ENCODE results near the gene ASXL1.

The ASXL1 gene

GRCh38 chr20:32484225-32484957 is 126.3 kb downstream of the ASXL1 start:
- 0% methylated on average over 43 to 51 of the region's 74 CpGs for WGBS, 2 experiments (ENCODE audit: insufficient coverage in 2 of 2)
- Histone ChIP-seq H3K9me3 (ENCODE audit: control insufficient read depth, low read length) (no peaks in the 10 kb centered on the region), H3K27ac (ENCODE audit: low read depth, low read length, severe bottlenecking) (peak overlapping the region; percentile 87), H3K4me3 (ENCODE audit: extremely low read depth, insufficient read depth, low read length, poor library complexity, severe bottlenecking) (peak overlapping the region; percentile 84), H3K36me3 (ENCODE audit: control insufficient read depth, insufficient read depth, low read length) (peaks cover 3% of the 10 kb centered on the region), H3K4me1 (ENCODE audit: control insufficient read depth, insufficient read depth, low read length, poor library complexity, severe bottlenecking) (peaks cover 34% of the 10 kb centered on the region)

DNA sequence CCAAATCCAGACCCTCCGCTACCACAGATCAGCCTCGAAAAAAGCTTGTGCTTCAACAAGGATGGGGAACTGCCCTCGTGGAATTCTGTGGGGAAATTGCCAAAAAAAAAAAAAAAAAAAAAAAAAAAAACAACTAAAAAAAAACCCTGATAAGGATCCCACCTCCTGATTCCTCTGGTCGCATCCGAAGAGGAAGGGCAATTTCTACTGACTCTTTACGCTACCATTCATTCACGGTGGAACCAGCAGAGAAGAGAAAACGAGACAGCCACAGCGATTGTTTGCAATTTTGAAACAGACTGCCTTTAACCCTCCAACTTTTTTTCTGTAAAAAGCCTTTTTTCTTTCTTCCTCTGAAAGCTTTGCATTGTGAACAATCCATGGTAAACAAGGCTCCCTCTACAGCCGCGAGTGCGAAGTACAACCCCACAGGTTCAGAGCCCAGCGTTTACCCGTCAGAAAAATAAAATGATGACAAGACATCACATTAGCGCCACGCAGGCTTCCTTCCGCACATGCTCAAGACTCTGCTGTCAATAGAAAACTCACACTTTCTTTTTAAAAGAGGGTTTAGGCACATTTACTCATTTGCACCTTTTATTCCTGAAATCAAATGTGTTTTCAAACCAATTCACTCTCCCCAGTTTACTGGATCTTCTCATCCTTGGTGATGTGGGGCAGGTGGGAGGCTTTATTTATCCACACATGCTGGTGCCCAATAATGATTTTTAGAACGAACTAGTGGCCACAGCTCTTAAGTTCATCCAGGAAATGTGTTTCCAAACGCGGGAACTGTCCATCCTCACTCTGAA is 127.0 kb downstream of the ASXL1 start:
- H3K27ac ChIP-seq (ENCODE audit: low read depth, low read length, severe bottlenecking), result peak overlapping the region; percentile 87
- no peaks in the 10 kb centered on the region for H3K9me3 ChIP-seq (ENCODE audit: control insufficient read depth, low read length)
- H3K4me3 ChIP-seq (ENCODE audit: extremely low read depth, insufficient read depth, low read length, poor library complexity, severe bottlenecking), result peak overlapping the region; percentile 84
- peaks cover 28% of the 10 kb centered on the region for H3K4me1 ChIP-seq (ENCODE audit: control insufficient read depth, insufficient read depth, low read length, poor library complexity, severe bottlenecking)
- WGBS, 2 experiments (ENCODE audit: insufficient coverage in 2 of 2), result 10 to 11% methylated on average over 16 to 17 of the region's 20 CpGs
- H3K36me3 ChIP-seq (ENCODE audit: control insufficient read depth, insufficient read depth, low read length), result no peaks in the 10 kb centered on the region

DNA sequence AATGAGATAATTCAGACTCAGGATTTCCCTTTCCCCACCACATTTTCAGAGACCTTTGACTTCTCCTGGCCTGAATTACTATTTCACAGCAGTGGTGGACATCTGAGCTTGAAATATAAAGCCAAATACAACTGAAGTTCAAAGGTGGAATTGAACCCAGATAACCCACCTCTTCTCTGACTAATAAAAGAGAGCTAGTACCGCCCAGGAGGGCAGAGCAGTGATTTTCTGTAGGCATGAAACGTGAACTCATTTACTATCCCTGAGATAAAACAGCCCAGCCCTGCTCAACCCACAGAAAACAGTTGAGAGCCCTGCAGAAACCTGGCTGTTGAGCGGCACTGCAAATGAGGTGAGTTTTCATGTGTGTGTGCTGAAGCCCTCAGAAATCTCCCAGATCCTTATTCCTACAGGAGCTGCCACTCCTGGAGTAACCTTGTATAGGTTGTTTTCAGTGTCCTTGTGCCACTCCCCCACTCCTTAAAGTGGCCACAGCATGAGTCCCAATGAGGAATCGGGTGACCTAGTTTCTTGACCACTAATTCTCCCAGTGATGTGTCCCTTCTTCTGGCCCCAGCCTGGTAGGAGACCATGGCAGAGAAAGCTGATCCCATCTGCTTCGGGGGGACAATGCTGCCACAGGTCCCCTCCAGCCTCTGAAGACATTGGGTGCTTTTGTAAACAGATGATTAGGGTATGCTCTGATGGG is 127.8 kb downstream of the ASXL1 start:
- WGBS, 2 experiments (ENCODE audit: insufficient coverage in 2 of 2), result 68 to 86% methylated on average over 3 to 4 of the region's 5 CpGs
- H3K9me3 ChIP-seq (ENCODE audit: control insufficient read depth, low read length), result no peaks in the 10 kb centered on the region
- no peak overlapping the region for H3K27ac ChIP-seq (ENCODE audit: low read depth, low read length, severe bottlenecking)
- H3K4me3 ChIP-seq (ENCODE audit: extremely low read depth, insufficient read depth, low read length, poor library complexity, severe bottlenecking), result no peak overlapping the region
- H3K4me1 ChIP-seq (ENCODE audit: control insufficient read depth, insufficient read depth, low read length, poor library complexity, severe bottlenecking), result peaks cover 21% of the 10 kb centered on the region
- no peaks in the 10 kb centered on the region for H3K36me3 ChIP-seq (ENCODE audit: control insufficient read depth, insufficient read depth, low read length)

- no peak overlapping the region for H3K4me3 ChIP-seq (ENCODE audit: extremely low read depth, insufficient read depth, low read length, poor library complexity, severe bottlenecking)
- H3K9me3 ChIP-seq (ENCODE audit: control insufficient read depth, low read length), result no peaks in the 10 kb centered on the region
- no peaks in the 10 kb centered on the region for H3K36me3 ChIP-seq (ENCODE audit: control insufficient read depth, insufficient read depth, low read length)
- 86 to 94% methylated on average over 2 to 3 of the region's 3 CpGs for WGBS, 2 experiments (ENCODE audit: insufficient coverage in 2 of 2)
- peaks cover 7% of the 10 kb centered on the region for H3K4me1 ChIP-seq (ENCODE audit: control insufficient read depth, insufficient read depth, low read length, poor library complexity, severe bottlenecking)
- H3K27ac ChIP-seq (ENCODE audit: low read depth, low read length, severe bottlenecking), result no peak overlapping the region
Measured at GRCh38 chr20:32487381-32487780, 129.2 kb downstream of the ASXL1 start.

GRCh38 chr20:32488066-32488838 is 130.1 kb downstream of the ASXL1 start:
- Histone ChIP-seq H3K4me1 (ENCODE audit: control insufficient read depth, insufficient read depth, low read length, poor library complexity, severe bottlenecking) (peaks cover 11% of the 10 kb centered on the region), H3K9me3 (ENCODE audit: control insufficient read depth, low read length) (no peaks in the 10 kb centered on the region), H3K4me3 (ENCODE audit: extremely low read depth, insufficient read depth, low read length, poor library complexity, severe bottlenecking) (no peak overlapping the region), H3K36me3 (ENCODE audit: control insufficient read depth, insufficient read depth, low read length) (no peaks in the 10 kb centered on the region), H3K27ac (ENCODE audit: low read depth, low read length, severe bottlenecking) (no peak overlapping the region)
- WGBS, 2 experiments (ENCODE audit: insufficient coverage in 2 of 2), result 94 to 97% methylated on average over 4 to 5 of the region's 7 CpGs
